Sigmoid colon (tissue), 4 donors: Measurements from ENCODE around the gene SLC30A2.

Source experiments
- CTCF ChIP-seq, 4 experiments: fragments of 450-650 bp in 3 of 4; fragments of 200-600 bp in 1 of 4; IDR thresholded peaks; one replicate each; pipeline ENCODE4 v1.5.1; 2016 to 2019; ENCODE audit warnings: antibody characterized with exemption in 4 of 4, mild to moderate bottlenecking in 3 of 4, moderate library complexity in 2 of 4
- EP300 ChIP-seq, 4 donors: sonication (generic); formaldehyde crosslinking; IDR thresholded peaks; one replicate each; pipeline ENCODE4 v1.6.1; 2017; ENCODE audit warnings: antibody characterized with exemption in 4 of 4
- POLR2A ChIP-seq, 2 donors: fragments of 450-650 bp; IDR thresholded peaks; one replicate each; pipeline ENCODE4 v1.6.1; 2016; ENCODE audit warnings: antibody characterized with exemption in 2 of 2, mild to moderate bottlenecking in 2 of 2, moderate library complexity in 2 of 2

- TF ChIP-seq CTCF (IDR thresholded peaks at IDR 0.05) (no peak), POLR2A (IDR thresholded peaks at IDR 0.05) (no peak), EP300 (IDR thresholded peaks at IDR 0.05) (no peak)
These were observed 22.9 kb downstream of the SLC30A2 start for GRCh38 chr1:26023009-26023408.
